ENCODE data around the gene ZNF18.

Gene ZNF18

GRCh38 chr17:11997147-11997971, at the start of gene ZNF18:
TSS of gene ZNF18 (minus strand) at chr17:11997475. CDS start at chr17:11992829, 4,646 bp downstream.
- in situ Hi-C loops (cut with HindIII; ENCODE audit: low sequenced_read_pairs) = no loop called here
- TF ChIP-seq CTCF (IDR thresholded peaks at IDR 0.05; ENCODE audit: low read depth, low read length) = no peak
- DNase-seq (ENCODE audit: low read depth, low spot score) = peak; percentile 93
- peak within 1 kb of the TSS; percentile 93 for H3K4me3 ChIP-seq (ENCODE audit: low read depth, low read length)

GRCh38 chr17:12046786-12047185, 49.5 kb upstream of the ZNF18 start:
- H3K4me3 ChIP-seq (ENCODE audit: low read depth, low read length) = no peak overlapping the region
- in situ Hi-C loops (cut with HindIII; ENCODE audit: low sequenced_read_pairs) = no loop called here
- no peak for TF ChIP-seq CTCF (IDR thresholded peaks at IDR 0.05; ENCODE audit: low read depth, low read length)
- no peak for DNase-seq (ENCODE audit: low read depth, low spot score)

GRCh38 chr17:12043702-12044101, 46.4 kb upstream of the ZNF18 start:
- in situ Hi-C loops (cut with HindIII; ENCODE audit: low sequenced_read_pairs) = no loop called here
- DNase-seq (ENCODE audit: low read depth, low spot score) = no peak
- no peak overlapping the region for H3K4me3 ChIP-seq (ENCODE audit: low read depth, low read length)
- no peak for TF ChIP-seq CTCF (IDR thresholded peaks at IDR 0.05; ENCODE audit: low read depth, low read length)

- DNase-seq (ENCODE audit: low read depth, low spot score) = peak; percentile 79
- TF ChIP-seq CTCF (IDR thresholded peaks at IDR 0.05; ENCODE audit: low read depth, low read length) = no peak
- in situ Hi-C loops (cut with HindIII; ENCODE audit: low sequenced_read_pairs) = no loop called here
- H3K4me3 ChIP-seq (ENCODE audit: low read depth, low read length) = no peak overlapping the region
Measured at GRCh38 chr17:12041312-12041711, 44.0 kb upstream of the ZNF18 start.

- TF ChIP-seq CTCF (IDR thresholded peaks at IDR 0.05; ENCODE audit: low read depth, low read length) = no peak
- in situ Hi-C loops (cut with HindIII; ENCODE audit: low sequenced_read_pairs) = no loop called here
- H3K4me3 ChIP-seq (ENCODE audit: low read depth, low read length) = no peak overlapping the region
- DNase-seq (ENCODE audit: low read depth, low spot score) = no peak
Measured at GRCh38 chr17:12040478-12040877, 43.2 kb upstream of the ZNF18 start.

- no peak overlapping the region for H3K4me3 ChIP-seq (ENCODE audit: low read depth, low read length)
- TF ChIP-seq CTCF (IDR thresholded peaks at IDR 0.05; ENCODE audit: low read depth, low read length) = no peak
- in situ Hi-C loops (cut with HindIII; ENCODE audit: low sequenced_read_pairs) = no loop called here
- DNase-seq (ENCODE audit: low read depth, low spot score) = no peak
Measured at GRCh38 chr17:12037970-12038369, 40.7 kb upstream of the ZNF18 start.

Measured in astrocyte of the spinal cord (primary cell).